CD4-positive, alpha-beta T cell treated with Interleukin-15 for 4 hours (primary cell): ENCODE measurements around the gene RUNX2.
"Not testable (repeated sequence)": the region's sequence is repeated elsewhere in the genome, so short reads cannot be mapped to it uniquely, and the experiment has no call there.

Experiments used
- DNase-seq: peaks from one replicate; pipeline ENCODE4 v3.0.0-alpha.2; 2020; ENCODE audit warnings: low spot score

RUNX2 gene

DNA sequence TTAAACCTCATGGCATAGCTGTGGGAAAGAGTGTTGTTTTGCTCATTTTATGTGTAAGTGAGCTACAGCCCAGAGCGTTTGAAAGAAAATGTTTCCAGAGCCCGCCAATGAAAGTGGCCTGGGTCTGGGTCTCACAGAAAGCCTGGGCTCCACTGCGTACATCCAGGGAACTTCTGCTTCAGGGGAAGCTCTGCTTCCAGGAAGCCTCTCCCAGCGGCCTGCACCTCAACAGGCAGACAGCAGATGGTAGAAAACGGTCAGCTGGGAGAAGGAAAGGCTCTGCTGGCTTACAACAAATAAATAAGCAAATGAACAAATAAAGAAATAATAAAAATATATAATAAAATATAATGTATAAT lies 320.1 kb downstream of the RUNX2 start:
- DNase-seq: no peak

DNA sequence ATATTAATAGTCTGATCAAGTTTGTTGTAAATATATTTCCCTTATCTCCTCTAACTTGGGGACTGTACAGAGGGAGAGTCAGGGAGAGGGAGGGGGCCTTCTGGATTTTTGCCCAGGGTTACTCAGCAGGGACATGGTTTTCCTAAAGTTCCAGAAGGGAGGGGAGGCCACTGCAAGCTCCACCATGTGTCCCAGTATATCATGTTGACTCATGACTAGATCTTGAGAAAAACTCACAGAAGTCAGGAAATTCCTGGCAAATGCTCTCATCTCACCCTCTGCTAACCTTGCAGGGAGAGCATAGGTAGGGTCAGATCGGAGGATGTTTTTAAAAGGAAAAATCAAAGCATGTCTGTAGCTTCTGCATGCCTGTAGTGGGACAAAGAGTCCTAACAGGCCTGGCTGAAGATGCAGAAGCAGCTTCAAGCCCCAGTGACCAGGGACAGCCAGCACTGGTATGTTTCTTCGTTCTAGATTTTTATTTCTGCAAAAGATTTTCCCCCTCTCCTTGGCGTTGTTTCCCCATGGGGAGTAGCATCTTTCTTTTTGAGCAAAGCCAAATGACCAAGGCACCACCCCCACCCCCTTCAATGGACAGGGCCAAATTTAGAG lies 322.5 kb downstream of the RUNX2 start:
- DNase-seq: no peak

DNA sequence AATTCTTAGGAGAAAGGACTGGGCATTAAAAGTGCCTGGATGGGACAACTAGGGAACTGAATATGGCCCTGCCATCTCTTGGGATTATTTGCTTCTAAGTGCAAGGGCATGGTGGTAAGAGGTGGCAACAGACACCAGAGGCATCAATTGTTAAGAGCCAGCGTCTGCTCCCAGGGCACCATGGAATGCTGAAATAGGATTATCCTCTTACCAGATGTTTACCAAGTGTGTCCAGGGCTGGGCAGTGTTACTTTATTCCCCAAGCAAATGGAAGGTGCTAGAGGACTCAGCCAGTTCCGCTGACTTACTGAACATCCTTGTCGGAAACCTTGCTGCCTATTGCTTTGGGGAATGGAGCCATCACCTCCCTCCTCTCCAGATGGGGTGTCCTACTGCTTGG lies 323.2 kb downstream of the RUNX2 start:
- no peak for DNase-seq

DNA sequence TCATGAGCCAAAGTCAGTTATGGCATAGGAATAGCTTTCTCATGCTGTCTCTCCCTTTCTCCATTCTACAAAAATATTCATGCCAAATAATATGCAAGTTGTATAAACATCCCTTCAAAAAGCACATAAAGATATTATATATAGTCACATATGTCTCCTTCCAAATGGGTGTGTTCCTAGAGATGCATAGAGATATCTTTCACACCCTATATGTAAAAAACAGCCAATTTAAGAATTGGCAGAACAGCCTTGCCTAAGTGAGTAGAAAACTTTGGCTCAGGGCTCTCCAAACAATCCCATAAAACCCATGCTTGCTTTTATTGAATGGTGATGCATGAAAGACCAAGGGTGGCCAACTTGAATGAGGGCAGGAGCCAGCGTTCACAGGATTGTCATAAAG lies 324.3 kb downstream of the RUNX2 start:
- DNase-seq: no peak

DNA sequence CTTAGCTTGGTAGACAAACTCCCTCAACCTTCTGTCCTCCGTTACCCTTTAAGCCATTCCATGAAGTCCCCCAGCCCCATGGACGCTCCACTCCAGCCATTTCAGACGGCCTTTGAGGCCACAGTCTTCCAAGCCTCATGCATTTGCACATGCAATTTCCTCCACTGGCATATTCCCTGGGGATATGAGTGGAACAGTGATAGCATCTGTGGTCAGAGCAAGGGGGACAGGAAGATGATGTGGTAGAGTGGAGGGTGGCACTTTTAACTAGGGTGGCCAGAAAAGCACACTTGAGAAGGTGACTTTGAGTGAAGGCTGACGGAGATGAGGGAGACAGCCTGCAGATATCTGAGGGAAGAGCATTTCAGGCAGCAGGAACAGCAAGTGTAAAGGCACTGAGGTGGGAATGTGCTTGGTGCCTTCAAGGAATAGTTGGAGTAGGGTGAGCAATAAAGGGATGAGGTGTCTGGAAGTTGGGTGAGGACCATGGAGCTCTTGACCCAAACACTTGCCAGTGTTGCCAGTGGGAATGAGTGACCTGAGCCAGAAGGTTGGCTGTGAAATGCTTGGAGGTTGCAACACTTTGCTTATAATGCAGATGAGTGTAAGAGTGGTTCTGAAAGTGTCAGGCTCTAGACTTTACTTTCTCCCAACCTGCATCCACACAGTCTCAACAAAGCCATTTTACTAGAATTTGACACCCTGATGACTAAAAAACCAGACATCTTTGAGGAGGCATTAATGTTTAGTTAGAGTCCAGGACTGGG lies 325.2 kb downstream of the RUNX2 start:
- no peak for DNase-seq

DNA sequence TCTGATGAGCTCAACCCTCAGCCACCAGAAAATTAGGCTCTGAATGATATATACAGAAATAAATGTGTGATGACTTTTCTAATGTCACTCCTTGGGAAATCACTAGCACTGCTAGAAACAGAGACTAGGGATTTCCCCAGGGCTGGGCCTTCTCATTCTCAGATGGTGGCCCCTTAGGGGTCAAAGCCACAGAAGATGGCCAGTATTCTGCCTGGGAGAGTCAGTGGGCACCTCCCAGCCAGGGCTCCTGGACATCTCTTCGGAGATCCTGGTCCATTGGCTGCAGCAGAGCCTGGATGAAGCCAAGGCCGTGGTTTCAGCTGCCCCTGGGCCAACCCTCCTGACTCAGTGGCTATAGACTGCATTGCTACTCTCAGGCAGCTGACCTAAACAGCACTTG lies 326.5 kb downstream of the RUNX2 start:
- no peak for DNase-seq

DNA sequence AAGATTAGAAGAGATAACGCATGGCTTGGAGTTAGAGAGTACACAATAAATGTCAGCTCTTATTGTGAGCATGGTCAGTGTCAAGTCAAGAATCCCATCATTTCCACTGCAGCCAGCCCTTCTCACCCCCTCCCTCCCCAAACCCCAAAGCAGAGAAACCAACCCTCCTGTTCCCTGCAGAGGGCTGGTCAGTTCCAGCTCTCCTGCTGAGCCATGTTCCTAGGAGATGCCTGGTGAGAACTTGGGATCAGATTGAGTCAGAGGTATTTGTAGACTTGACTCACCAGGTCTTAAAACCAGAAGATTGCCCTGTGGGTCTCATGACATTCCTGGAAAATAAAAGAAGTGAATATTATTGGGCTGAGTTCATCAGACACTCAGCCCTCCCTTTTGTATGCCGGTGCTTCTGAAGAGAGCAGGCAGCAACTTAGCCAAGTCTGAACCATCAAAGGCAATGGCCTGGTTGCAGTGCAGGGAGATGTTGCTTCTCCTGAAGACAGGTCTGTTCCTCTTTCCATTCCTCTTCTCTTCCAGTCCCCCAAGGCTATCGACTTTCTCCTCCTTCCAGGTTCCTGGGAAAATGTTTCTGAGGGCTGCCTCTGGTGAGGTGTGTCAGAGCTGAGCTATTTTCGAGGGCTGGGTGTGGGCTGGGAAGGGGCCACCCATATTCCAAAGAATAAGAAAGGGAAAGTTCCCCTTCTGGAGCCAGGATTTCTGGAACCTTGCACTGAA lies 327.8 kb downstream of the RUNX2 start:
- DNase-seq: no peak

DNA sequence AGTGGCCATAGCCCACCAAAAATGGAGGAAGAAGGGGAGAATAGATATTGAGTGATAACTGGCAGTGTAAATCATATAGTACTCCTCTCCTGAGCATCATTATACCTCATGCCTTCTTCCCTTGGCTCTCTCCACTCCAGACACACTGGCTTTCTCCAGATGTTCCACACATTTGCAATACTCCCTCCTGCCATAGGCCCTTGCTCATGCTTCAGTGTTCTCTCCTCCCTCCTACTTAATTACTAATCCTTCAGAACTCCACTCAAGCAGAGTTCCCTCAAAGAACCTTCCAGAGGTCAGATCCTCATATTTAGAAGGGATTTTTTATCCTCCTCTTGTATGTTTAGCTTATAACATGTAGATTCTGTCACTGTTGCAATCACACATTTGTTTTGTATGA lies 329.1 kb downstream of the RUNX2 start:
- DNase-seq: no peak

DNA sequence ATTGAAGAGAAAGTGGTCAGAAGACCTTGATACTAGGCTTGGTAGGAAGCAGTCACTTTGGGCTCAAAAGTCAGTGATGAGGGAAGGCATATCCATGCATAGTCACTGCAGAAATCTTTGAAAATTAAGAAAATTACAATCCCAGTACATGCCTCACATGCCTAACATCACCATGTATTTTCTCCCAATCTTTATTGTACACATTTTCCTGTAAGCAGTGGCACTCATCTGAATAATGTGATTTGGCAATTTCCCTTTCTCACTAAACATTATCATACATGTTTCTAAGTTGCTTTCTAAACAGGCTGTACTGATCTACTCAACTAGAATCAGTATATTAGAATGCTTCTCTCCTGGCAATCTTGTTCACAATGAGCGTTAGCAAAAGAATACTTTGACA lies 330.3 kb downstream of the RUNX2 start:
- no peak for DNase-seq

DNA sequence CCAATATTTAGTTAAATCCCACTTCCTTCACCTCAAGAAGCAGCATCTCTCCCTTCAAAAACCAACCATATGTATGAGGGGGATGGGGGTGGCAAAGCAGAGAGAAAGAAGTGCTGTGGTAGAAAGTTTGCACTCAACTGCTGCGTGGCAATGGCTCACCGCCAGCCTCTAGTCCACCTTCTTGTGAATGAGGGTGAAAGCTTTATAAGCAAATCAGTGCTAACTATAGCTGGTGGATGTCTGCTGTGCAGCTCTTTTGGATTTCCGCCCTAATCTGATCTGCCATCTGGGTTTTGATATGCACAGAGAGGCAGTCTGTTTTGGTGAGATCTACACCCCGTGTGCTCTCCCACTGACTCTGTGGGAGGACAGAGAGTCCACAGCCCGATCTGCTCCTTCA lies 330.8 kb downstream of the RUNX2 start:
- DNase-seq: peak; percentile 6

DNA sequence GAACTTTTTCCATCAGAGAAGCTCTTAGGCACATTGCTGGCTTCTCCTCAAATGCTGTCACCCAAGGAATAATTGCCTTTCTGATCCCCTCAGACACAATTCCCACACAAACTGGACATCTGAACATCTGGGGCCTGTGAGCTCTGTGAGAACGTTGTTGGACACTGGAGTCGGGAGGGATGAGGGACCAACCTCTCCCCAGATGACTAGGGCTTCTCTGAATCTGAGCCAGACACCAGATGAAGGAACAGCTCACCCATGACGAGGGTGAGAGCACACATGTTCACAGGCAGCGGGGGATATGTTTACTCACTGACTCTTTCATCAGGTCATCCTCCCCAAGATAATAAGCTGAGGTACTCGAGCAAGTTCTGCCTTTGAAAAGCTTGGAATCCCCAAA lies 333.5 kb downstream of the RUNX2 start:
- DNase-seq: no peak

DNA sequence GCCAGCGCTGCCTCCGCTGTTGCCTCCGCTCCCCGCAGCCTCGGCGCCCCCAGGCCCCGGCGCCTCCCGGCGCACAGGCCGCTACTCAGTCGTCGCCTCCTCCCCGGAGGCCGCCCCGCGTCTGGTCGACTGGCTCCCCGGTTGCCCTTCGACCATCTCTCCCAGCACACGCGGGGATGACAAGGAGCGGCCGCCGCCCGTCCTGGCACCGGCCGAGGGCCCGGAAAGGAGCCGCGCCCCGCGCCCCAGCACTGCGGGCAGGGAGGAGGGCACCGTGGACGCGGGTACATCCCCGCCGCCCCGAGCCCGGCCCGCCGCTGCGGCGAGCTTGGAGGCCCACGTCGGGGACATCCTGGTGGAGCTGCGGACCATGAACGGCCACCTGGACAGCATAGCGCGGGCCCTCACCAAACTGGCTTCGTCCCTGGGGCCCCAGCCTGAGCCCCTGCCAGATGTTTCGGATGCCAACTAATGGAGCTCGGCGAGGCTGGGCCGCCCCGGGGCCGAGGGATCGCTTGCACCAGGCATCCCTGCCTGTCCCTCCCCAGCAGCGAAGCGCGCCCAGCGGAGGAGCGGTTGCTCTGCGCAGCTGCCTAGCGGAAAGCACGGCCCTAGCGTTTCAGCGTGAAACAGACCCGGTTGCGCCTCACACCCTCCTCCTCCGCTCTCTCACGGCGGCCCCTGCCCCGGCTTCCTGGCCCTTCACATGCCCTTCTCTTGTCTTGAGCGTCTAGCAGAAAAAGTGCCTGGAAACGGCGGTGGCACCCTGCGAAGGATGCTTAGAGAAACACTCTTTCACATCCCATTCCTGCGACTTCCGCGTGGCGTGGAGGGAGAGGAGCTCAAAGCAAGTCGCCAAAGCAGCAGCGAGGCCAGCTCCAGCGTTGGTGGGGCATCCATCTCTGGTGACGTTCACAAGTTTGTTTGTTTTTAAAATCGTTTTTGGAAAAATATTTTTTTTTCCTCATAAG lies 335.4 kb downstream of the RUNX2 start:
- peak; percentile 32 for DNase-seq

DNA sequence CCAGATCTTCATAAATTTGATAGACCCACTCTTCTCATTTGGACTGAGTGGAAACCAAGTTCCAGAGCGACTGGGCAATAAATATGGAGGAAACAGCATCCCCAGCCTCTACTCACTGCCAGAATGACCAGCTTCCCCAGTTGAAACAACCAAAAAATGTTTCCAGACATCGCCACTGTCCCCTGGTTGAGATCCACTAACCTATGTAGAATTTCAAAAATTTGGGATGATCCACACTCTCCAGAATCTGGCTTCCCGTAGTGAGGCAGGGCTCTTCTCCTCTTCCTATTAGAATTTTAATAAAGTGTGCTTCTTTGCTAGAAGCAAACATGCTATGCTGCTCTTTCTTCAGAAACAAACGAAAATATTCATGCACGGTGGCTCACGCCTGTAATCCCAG lies 336.6 kb downstream of the RUNX2 start:
- no peak for DNase-seq

DNA sequence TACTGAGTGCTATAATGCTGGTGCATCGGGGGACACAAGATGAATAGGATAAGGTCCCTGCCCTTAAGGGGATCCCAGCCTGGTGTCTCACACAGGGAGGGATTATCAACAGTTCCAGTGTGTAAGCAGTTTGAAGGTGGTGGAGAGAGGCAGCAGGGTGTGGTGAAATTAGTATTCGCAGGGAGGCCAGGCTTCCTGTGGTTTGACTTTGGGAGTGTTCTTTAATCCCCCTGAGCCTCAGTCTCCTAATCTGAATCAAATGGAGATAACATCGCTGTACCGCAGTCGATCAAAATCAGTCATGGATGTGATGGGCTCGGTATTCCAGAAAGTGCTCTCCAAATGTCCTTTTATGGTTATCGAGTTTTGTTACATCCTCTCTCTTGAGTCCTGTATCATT lies 337.7 kb downstream of the RUNX2 start:
- no peak for DNase-seq

DNA sequence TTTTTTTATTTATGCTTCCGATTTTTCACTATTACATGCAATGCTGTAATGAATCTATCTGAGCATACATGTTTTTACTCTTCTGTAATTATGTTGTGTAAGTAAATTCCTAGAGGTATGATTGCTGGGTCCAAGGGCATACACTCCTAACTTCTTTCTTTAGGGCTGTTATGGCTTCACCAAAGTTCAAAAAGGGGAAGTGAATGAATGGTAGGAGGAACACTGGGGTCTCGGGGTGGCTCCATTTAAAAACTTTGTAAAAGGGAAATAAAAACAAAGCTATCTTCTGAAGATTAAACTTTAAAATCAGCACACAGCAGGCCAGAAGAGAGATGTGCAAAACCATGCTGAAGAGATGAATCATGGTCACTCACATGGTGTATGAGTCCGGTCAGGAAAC lies 338.7 kb downstream of the RUNX2 start:
- DNase-seq: no peak

DNA sequence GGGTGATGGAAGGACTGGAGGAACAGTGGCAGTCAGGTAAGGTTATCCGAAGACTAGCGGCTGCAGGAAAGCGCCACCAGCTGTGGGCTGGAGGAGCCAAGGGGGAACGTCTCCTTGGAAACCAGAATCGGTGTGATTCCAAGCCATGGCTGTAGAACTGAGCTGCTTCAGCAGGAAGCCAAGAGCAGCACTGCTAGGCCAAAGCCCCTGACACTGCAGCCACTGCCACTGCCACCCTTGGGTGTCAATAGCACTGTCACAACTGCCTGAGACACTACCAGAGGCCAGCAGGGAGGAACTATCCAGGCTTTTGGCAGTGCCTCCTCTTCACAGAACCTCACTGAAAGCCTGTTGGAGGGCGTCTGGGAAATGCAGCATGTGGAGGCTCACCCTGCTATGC lies 339.2 kb downstream of the RUNX2 start:
- DNase-seq: no peak

DNA sequence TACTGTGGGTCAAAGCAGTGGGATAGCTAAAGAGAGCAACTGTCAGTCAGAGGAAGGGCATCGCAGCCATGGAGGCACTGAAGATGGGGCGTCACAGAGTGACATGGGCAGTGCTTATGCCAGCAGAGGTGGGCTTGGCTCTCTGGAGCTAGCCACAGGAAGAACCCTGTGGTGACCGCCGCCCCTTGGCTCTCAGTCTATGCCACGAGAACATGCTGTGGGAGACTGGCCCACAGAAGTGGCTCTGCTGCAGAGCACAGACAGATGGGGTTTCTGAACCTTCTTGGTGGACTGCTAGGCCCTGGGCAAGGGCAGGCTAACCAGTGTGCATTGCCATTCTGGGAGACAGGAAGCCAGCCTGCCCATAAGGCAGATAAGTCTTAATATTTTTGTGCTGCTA lies 339.6 kb downstream of the RUNX2 start:
- DNase-seq: no peak

DNA sequence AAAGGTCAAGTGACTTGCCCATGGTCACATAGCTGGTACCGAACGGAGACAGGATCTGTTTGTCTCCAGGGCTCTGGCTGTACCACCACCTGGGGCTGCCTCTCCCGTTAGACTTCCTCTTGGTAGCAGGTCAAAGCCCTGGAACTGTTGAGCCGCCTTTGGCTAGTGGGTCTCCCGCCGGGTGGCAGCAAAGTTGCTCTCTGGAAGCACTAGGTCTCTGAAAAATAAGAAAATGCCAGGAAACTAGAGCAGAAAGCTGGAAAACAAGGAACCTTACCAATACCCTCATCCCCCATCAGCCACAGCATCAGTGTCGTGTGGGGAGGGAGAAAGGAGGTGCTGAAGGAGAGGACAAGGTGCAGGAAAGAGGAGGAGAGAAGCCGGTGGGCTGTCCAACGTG lies 340.6 kb downstream of the RUNX2 start:
- DNase-seq: no peak

DNA sequence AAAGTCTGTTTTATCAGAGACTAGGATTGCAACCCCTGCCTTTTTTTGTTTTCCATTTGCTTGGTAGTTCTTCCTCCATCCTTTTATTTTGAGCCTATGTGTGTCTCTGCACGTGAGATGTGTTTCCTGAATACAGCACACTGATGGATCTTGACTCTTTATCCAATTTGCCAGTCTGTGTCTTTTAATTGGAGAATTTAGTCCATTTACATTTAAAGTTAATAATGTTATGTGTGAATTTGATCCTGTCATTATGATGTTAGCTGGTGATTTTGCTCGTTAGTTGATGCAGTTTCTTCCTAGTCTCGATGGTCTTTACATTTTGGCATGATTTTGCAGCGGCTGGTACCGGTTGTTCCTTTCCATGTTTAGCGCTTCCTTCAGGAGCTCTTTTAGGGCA lies 345.0 kb downstream of the RUNX2 start:
- DNase-seq: not testable (repeated sequence)

DNA sequence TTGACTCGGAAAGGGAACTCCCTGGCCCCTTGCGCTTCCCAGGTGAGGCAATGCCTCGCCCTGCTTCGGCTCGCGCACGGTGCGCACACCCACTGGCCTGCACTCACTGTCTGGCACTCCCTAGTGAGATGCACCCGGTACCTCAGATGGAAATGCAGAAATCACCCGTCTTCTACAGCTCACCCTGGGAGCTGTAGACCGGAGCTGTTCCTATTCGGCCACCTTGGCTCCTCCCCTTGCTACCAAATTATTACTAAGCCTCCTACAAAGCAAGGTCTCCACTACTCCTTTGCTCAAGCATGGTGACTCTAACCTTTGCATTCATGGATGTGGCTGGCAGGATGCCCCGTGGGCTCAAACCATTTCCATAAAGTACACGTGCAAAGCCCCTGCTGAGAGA lies 347.0 kb downstream of the RUNX2 start:
- not testable (repeated sequence) for DNase-seq

DNA sequence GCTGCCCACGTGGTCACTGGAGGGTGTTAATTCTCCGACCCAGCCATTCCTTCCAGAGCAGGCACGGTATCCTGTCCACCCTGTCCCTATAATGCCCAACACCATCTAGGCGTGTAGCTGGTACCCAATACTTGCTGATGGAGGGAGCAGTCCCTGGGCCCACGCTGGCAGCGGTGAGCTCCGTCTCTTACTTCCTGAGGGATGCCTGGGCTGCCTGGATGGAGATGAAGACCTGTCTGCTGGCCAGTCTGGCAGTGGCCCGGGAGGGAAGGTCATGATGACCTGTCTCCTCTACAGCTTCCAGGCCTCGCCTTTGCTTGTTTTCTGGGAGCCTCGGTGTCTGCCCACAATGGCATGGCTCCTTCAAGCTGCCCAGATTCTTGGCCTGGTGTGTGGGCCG lies 347.5 kb downstream of the RUNX2 start:
- no peak for DNase-seq

DNA sequence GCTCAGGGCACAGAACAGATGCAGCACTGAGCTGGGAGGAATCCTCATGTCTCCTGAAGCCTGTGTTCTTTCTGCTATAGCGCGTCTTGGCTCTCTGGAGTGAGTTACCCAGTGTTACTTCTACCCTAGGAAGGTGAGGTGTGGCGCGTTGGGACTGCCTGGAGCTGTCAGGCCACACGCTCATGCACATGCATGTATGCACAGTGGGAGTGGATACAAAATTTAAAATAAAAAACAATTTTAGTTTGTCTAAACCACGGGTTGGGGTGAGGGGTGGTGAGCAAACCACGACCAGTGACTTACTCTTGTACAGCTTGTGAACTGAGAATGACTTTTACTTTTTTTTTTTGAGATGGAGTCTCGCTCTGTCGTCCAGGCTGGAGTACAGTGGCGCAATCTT lies 348.2 kb downstream of the RUNX2 start:
- DNase-seq: no peak
